ENCODE data around the gene PPP1R18.
A peak's percentile ranks its signal among the peaks of the same experiment; 100 is the strongest.

Gene PPP1R18

DNA sequence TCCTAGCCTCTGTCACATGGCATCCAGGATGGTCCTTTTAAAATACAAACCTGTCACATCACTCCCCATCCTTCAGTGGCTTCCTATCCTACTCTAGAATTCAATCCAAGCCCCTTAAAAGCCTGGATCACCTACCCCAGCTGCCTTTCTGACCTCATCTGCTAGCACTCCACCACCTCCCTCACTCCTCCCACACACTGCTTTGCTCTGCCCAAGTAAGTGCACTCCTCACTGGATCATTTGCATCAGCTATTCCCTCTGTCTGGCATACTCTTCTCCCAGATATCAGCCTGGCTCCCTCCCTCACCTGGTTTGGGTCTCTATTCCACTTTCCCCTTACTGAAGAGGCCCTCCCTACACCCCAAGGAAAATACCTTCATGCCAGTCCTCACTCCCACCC lies 29.0 kb downstream of the PPP1R18 start:
- DNase-seq, result no peak

DNA sequence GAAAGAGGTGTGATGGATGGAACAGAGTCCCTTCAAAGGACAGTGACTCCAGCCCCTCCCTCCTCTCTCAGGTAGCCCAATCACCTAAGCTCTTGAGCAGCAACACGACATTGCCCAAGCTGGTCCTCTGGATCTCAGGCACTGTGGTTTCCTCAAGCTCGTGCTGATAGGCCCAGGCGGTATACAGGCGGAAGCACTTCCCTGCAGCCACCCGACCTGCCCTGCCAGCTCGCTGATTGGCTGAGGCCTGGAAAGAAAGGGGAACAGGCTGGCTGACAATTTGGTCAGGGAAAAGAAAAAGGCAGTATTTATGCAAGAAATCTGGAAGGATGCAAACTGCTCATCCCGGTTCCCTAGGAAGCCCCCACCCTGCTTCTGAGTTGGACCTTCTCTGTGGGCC lies 29.9 kb downstream of the PPP1R18 start:
- peak; percentile 42 for DNase-seq

DNA sequence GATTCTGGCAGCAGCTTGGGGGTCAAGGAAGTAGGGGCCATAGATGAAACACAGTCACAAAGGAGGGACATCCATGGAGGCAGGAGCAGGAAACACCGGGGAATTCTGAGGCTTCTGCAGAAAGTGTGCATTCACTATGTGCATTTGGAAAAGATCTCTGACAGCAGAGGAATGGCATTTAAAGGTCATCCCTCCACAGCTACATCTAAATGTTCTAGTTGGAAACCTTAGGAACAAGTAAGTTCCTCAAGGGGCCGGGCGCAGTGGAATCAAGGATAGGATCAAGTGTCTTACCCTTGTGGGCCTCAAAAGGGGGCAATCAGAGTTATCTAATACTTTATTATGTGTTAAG lies 30.7 kb downstream of the PPP1R18 start:
- DNase-seq, result no peak

DNA sequence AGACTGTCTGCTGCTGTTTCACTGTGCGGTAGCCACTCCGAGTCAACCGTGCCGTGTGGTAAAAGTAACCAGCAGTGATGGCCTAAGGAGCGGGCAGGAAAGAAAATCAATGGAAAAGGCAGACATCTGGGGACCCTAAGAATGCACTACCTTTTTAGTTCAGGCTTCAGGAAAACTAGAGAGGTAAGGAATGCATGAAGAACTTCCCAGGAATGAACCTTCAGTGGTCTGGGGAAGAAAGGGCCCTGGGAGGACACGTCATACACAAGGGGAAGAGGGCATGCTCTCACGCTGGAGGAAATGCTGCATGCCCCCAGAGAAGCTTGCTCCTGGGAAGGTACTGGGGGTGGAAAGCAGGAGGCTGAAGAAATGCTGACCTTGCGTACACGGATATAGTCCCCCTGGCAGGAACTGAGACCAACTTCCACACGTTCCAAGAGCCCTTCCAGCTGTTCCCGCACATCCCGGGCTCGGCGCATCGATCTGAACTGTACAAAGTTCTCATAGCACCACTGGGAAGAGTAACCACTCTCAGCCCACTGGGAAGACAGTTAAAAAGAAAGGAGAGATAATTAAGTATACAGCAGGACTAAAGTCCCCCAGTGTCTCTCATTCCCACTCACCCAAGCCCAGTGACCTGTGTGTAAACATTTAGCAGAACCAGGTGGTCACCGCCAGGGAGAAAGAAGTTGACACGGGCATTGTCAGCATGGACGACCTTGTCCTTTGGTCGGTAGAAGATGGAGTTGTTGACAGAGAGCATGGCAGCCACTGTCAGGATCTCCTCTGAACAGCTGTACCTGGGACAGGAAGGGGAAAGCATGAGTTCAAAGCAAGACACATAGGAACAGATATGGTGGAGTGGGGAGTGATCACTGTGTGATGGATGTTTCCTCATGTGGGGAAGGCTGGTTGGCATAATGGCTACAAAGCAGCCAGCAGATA lies 31.4 kb downstream of the PPP1R18 start:
- DNase-seq, result no peak

DNA sequence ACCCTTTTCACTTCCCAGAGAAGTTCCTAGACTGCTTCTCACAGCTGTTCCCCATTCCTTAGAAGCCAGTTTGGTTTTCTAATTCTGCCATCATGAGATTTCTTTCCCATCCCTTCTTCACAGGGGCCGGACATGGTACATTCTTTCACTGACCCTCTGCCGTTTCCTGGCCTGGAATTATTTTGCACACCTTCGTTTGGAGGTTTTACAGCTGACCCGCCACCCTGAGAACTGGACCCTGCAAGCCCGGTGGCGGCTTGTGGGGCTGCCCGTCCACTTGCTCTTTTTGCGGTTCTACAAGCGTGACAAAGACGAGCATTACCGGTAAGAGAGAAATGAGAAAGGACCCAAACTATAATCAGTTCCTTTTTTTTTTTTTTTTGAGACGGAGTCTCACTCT lies 35.3 kb downstream of the PPP1R18 start:
- no peak for DNase-seq

DNA sequence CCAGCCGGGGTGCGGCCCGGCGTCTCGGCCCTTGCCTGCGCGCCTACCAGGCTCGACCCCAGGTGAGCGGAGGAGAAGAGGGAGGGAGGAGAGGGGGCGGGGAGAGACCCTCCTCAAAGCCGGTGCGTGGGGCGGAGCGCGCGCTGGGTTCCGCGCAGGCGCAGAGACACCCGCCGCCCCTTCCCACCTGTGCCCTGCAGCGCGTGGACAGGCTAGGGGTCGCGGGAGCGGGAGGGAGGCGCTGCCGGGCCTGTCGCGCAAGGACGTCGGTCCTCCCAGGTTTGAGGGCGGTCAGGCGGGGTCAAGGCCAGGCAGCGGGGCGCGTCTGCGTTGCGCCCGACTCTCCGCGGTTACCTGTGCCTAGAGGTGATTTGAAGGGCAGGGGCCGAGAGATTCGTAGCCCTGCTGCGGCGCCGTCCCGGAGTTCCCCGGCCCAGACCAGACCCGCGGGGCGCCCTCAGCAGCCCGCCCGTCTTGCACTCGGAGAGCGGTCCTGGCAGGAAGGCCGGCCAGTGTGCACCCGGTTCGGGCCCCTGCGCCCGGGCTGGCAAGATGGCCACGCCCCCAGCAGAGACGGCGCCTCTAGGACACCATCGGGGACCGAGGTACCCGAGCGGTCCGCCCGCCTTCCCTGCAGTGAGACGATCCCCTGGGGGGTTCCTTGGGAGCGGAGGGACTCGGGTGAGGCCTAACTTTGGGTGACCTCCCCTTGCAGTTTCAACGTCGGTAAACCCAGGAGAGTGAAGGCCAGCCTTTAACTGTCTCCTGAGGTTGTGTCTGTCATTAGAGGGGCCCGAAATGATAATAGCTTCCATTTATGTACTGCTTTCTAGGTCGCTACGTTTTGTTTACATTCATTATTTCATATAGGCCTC lies 39.0 kb downstream of the PPP1R18 start:
- DNase-seq, result peak; percentile 76

DNA sequence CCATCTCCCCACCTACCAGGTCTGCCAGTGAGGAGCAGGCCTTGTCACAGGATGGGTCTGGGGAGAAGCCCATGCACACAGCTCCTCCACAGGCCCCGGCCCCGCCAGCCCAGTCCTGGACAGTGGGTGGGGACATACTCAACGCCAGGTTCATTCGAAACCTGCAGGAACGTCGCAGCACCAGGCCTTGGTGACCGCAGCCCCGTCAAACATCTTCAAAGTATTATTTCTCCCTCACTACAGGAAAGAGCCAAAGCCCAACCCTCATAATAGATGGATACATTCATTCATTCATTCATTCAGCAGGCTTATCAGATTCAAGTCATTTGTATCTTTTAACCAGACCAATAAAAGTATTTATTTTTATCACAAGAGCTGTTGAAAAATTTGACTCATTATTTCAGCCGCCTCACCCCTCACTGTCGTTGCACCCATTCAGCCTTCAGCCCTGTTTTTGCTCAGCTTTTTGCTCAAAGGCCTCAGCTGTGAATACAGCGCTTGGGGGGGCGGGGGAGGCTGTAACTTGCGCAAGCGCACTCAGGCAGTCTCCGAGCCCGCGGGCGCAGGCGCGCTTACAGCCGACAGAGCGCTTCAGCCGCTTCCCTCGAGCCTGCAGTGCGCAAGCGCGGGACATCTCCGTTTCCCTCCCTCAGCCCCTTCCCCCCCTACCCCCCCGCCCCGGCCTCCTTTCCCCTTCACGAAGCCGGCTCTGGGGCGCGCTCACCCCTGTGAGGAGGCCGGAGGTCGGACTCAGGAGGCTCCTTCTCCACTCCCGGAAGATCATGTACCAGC lies 39.8 kb downstream of the PPP1R18 start, which contains the start of gene C6orf136:
Gene C6orf136, plus strand, starts transcription at position 684 of the 792 bp plus-strand sequence. Its CDS starts 99 bp downstream, at position 783.
- peak; percentile 96 for DNase-seq

DNA sequence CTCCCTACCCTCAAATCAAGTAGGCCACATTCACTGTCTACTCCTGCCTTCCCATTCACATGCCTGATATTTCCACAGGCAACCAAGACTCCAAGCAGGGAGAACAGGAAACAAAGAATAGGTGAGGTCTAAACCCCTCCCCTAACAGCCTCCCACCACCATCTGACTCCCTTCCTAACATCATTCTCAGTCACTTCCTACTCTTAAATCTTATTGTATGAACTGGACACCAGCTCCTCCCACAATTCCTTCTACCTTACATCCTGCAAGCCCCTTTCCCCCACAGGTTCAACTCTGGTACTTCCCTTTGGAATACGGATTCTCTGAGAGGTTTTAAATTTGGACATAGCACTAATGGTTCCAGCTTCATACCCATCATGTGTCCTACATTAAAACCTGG lies 40.5 kb downstream of the PPP1R18 start:
- no peak for DNase-seq

DNA sequence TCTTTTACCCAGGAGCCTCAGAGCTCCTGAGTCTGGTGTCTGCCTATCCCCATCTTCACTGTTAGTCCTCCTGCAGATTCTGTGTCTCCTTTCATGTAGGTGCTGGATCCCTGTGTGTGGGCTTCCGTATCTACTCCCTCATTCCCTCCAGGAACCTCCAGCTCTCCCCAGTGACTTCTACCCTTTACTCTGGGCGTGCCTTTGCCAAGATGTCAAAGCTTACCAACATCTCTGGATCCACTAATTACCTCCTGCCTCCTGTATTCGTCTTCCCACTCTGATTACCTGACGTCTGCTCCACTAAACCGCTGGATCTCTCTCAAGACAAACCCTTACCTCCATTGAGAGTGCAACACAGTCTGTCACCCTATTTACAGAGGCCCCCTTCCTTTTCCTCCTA lies 41.7 kb downstream of the PPP1R18 start:
- DNase-seq, result no peak

DNA sequence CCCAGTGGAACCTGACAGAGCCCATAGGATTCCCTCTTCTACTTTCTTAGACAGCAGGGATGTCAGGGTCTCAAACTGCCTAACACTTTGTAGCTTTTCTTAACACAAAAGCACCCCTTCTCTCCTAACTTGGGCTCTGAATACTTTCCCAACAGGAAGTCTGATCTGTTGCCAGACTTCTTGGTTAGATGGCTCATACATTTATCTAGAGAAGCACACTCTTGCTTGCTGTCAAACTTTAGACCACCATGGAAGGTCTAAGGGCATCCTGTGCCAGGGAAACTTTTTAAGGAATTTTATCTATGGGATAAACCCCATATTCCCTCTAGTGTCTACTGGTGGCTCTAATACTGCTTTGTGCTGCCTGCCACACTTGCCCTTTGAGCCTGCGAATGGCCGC lies 42.8 kb downstream of the PPP1R18 start:
- DNase-seq, result no peak

DNA sequence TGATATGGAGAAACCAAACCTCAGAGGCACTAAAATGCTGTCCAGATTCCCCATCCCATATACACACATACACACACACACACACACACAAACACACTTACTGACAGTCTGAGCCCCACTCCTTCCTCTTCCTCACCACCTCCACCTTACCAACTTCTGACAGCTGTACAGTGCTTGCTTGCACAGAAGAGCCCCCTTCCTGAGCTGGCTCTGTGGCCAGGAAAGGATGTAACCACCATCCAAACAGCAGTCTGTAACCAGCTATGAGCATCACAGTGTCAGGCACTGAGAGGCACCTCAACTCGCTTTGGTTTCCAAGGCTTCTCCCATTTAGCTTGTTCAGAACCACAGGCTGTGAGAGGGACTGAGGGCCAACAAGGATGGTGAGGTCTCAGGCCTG lies 45.4 kb downstream of the PPP1R18 start:
- no peak for DNase-seq

DNA sequence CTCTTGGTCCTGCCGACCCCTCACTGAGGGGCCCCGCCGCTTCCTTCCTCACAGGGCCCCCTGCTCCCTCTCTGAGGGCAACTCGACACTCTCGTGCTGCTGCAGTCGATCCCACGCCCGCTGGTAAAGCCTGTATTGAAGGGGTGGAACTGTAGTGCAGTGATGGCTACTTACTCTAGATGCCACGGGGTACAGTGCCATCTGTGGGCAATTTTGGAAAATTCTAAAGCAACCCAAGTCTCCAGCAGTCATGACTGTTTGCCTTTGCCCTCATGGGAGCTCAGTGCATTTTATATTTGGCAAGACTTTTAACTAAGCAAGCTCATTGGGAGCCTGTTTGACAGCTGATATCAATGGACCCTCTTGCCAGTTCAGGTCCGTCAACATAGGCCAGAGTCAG lies 46.0 kb downstream of the PPP1R18 start:
- DNase-seq, result no peak

DNA sequence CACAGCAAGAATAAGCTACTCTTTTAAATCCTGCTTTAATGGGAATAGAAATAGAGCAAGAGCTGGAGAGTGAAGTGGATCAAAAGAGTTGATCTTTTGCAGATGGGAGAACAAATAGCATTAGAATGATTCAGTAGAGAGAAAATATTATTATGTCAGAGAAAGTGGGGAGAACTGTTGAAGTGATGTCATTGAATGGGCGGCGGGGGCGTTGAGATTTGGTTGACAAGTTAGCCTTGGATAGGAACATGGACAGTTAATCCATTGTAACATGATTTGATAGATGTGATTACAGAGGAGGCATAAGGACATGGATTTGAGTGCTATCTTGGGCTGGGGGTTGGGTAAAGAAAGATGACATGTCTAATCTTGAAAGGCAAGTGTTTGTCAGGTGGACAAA lies 50.6 kb downstream of the PPP1R18 start:
- no peak for DNase-seq

DNA sequence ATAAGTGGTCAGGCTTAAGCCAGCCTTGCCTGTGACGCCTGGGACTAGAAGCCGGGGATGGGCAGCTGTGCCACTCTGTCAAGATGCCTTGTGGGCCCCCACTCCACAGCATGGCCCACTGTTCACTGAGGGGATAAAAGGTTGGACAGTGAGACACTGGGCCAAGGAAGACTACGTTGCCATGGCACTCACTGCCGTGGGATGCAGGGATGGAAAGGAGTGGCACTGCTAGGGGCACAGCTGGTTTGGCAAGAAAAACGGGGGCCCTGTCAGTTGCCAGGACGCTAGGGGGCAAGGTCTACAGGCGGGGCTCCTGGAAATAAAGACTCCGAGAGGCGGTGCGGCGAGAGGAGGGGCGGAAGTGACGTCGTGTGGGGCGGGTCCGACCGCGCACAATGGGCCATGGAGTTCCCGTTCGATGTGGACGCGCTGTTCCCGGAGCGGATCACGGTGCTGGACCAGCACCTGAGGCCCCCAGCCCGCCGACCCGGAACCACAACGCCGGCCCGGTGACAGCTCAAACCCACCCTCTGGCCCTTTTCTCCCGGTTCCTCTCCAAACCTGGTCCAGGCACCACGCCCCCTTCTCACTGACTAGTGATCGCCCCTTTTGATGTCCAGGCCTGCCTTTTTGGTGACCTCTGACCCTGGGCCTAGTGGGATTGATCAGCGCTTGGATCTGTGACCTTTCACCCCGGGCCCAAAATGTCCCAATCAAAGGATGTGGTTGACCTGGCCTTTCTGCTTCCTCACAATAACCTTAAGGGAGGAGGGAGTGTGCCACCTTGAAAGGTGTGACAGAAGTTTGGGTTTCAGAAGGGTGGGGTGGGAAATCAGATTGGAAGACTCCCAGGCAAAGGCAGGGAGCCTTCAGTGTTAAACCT lies 59.7 kb downstream of the PPP1R18 start, which contains the start of gene ATAT1:
Gene ATAT1, plus strand, starts transcription at position 391 of the 883 bp plus-strand sequence.
- DNase-seq, result peak; percentile 87
